ENCODE measurements around the gene LRP8.

LRP8 gene

DNA sequence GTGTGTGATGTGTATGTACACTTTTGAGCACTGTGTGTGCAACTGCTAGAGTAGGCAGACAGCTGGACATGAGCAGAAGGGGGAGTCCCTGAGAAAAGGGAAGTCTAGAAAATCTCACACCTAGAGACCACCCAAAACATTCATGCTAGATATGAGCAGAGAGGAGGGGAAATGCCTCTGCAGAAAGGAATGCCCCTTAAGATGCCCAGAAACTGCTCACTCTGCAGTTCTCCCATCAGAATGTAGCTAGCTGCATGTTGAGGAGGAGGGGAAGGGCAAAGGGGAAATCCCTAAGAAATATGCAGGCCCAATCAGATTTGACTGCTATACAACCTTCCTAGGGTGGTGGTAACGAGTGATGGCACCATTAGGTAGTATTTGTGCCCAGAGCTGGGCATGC lies 57.8 kb downstream of the LRP8 start:
- no peak overlapping the region for H3K9ac ChIP-seq (ENCODE audit: low read length)

DNA sequence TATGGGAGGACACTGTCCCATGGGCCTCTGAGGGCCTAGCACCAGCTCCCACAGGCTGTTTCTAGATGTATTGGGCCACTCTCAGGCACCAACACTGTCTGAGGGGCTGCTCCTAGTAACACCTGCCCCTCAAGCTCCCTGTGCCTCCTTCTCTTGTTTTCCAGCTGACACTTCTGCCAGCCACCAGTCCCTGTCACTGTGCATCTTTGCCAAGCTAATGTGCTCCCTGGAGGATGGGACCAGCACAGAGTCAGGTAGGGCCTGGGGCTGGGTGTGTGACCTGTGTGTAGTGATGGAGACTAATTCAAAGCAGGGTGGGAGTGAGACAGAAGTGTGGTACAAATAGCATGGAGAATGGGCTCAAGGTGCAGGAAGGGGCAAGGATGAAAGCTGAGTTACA lies 60.1 kb downstream of the LRP8 start:
- Histone ChIP-seq H3K9ac (ENCODE audit: low read length) (no peak overlapping the region), H4K20me1 (ENCODE audit: low read depth, low read length) (no peaks in the 10 kb centered on the region), H3K4me2 (ENCODE audit: low read depth, low read length, poor library complexity, severe bottlenecking) (no peak overlapping the region), H3K27me3 (ENCODE audit: low read length) (no peaks in the 10 kb centered on the region), H3K9me3 (ENCODE audit: insufficient read depth, low read length) (no peaks in the 10 kb centered on the region), H2AFZ (ENCODE audit: low read depth, low read length, severe bottlenecking) (no peak overlapping the region), H3K79me2 (ENCODE audit: insufficient read depth, low read length) (no peaks in the 10 kb centered on the region), H3K36me3 (ENCODE audit: low read length) (peaks cover 3% of the 10 kb centered on the region; the same call in 1 of the 2 replicates), H3K4me3 (ENCODE audit: insufficient read depth, low read length, poor library complexity, severe bottlenecking) (no peak overlapping the region), H3F3A (ENCODE audit: insufficient read depth) (no peaks in the 10 kb centered on the region), H3K9me2 (replicated peaks; ENCODE audit: insufficient read depth, low read length) (no peaks in the 10 kb centered on the region), H3K27ac (ENCODE audit: low read depth, low read length) (no peak overlapping the region)
- no peak for TF ChIP-seq EZH2phosphoT487 (conservative IDR thresholded peaks at IDR 0.05; ENCODE audit: low read length)
- TF ChIP-seq, protein P1, sequence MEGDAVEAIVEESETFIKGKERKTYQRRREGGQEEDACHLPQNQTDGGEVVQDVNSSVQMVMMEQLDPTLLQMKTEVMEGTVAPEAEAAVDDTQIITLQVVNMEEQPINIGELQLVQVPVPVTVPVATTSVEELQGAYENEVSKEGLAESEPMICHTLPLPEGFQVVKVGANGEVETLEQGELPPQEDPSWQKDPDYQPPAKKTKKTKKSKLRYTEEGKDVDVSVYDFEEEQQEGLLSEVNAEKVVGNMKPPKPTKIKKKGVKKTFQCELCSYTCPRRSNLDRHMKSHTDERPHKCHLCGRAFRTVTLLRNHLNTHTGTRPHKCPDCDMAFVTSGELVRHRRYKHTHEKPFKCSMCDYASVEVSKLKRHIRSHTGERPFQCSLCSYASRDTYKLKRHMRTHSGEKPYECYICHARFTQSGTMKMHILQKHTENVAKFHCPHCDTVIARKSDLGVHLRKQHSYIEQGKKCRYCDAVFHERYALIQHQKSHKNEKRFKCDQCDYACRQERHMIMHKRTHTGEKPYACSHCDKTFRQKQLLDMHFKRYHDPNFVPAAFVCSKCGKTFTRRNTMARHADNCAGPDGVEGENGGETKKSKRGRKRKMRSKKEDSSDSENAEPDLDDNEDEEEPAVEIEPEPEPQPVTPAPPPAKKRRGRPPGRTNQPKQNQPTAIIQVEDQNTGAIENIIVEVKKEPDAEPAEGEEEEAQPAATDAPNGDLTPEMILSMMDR (IDR thresholded peaks at IDR 0.05; ENCODE audit: insufficient read depth, low read length, poor library complexity, severe bottlenecking): no peak

More for the DNA sequence above, 57.8 kb downstream of the LRP8 start:
- no peak overlapping the region for H3K4me2 ChIP-seq (ENCODE audit: low read depth, low read length, poor library complexity, severe bottlenecking)
- H3K4me3 ChIP-seq (ENCODE audit: insufficient read depth, low read length, poor library complexity, severe bottlenecking): no peak overlapping the region
- no peaks in the 10 kb centered on the region for H3F3A ChIP-seq (ENCODE audit: insufficient read depth)
- H3K9me2 ChIP-seq (replicated peaks; ENCODE audit: insufficient read depth, low read length): no peaks in the 10 kb centered on the region
- H3K27ac ChIP-seq (ENCODE audit: low read depth, low read length): no peak overlapping the region
- no peaks in the 10 kb centered on the region for H4K20me1 ChIP-seq (ENCODE audit: low read depth, low read length)
- TF ChIP-seq, protein P1 (IDR thresholded peaks at IDR 0.05; ENCODE audit: insufficient read depth, low read length, poor library complexity, severe bottlenecking): no peak
- no peak for TF ChIP-seq EZH2phosphoT487 (conservative IDR thresholded peaks at IDR 0.05; ENCODE audit: low read length)
- no peaks in the 10 kb centered on the region for H3K36me3 ChIP-seq (ENCODE audit: low read length)
- no peaks in the 10 kb centered on the region for H3K27me3 ChIP-seq (ENCODE audit: low read length)
- H2AFZ ChIP-seq (ENCODE audit: low read depth, low read length, severe bottlenecking): no peak overlapping the region
- no peaks in the 10 kb centered on the region for H3K9me3 ChIP-seq (ENCODE audit: insufficient read depth, low read length)
- H3K79me2 ChIP-seq (ENCODE audit: insufficient read depth, low read length): no peaks in the 10 kb centered on the region

- H3K9ac ChIP-seq (ENCODE audit: low read length): no peak overlapping the region
- no peaks in the 10 kb centered on the region for H4K20me1 ChIP-seq (ENCODE audit: low read depth, low read length)
- H3K27ac ChIP-seq (ENCODE audit: low read depth, low read length): no peak overlapping the region
- H3K9me3 ChIP-seq (ENCODE audit: insufficient read depth, low read length): no peaks in the 10 kb centered on the region
- no peaks in the 10 kb centered on the region for H3K27me3 ChIP-seq (ENCODE audit: low read length)
- no peak overlapping the region for H3K4me3 ChIP-seq (ENCODE audit: insufficient read depth, low read length, poor library complexity, severe bottlenecking)
- no peak overlapping the region for H3K4me2 ChIP-seq (ENCODE audit: low read depth, low read length, poor library complexity, severe bottlenecking)
- no peaks in the 10 kb centered on the region for H3F3A ChIP-seq (ENCODE audit: insufficient read depth)
- H3K79me2 ChIP-seq (ENCODE audit: insufficient read depth, low read length): no peaks in the 10 kb centered on the region
- no peak for TF ChIP-seq EZH2phosphoT487 (conservative IDR thresholded peaks at IDR 0.05; ENCODE audit: low read length)
- TF ChIP-seq, protein P1 (IDR thresholded peaks at IDR 0.05; ENCODE audit: insufficient read depth, low read length, poor library complexity, severe bottlenecking): no peak
- peaks cover 8% of the 10 kb centered on the region; the same call in 1 of the 2 replicates for H3K36me3 ChIP-seq (ENCODE audit: low read length)
- no peaks in the 10 kb centered on the region for H3K9me2 ChIP-seq (replicated peaks; ENCODE audit: insufficient read depth, low read length)
- no peak overlapping the region for H2AFZ ChIP-seq (ENCODE audit: low read depth, low read length, severe bottlenecking)
Measured at GRCh38 chr1:53266038-53266437, 61.8 kb downstream of the LRP8 start.

Data from SU-DHL-6 (cell line).